Measurements from ENCODE around the gene MCAT. TPM values are rescaled to one million over a fixed set of nuclear protein-coding genes. Genes with fewer than 3 reads are reported as not detected.

The MCAT gene
- total RNA-seq, 1 donor = 21.4 TPM

DNA sequence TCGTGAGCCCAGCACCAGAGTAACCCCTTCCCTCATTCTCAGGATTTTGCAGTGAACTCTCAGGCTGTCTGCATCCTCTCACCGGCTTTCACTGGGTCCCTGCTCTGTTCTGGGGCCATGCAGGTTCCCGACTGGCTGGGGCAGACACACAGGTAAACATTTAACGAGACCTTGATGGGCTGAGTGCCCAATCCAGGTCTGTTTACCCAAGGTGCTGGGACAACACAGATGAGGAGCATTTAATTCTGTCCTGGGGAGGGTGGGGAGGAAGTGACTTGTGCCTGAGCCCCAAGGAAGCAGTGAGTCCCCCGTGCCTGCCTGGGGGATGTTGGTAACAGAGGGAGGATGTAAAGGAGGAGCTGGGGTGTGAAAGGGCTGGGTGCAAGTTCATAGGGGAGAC is 28.2 kb downstream of the MCAT start:
- Histone ChIP-seq H4K20me1 (ENCODE audit: insufficient read depth, low read length) (no peaks in the 10 kb centered on the region), H3K27me3 (ENCODE audit: insufficient read depth, low read length) (peaks cover 35% of the 10 kb centered on the region), H3K4me2 (ENCODE audit: insufficient read depth, low read length) (no peak overlapping the region), H3K27ac (ENCODE audit: low read depth, low read length) (no peak overlapping the region), H3K9me3 (ENCODE audit: low read depth, low read length) (no peaks in the 10 kb centered on the region), H3K36me3 (ENCODE audit: insufficient read depth, low read length) (no peaks in the 10 kb centered on the region), H3K79me2 (ENCODE audit: insufficient read depth, low read length) (no peaks in the 10 kb centered on the region), H3K4me3 (ENCODE audit: insufficient read depth, low read length) (no peak overlapping the region), H2AFZ (ENCODE audit: low read length) (no peak overlapping the region), H3K4me1 (ENCODE audit: insufficient read depth, low read length) (peaks cover 4% of the 10 kb centered on the region)
- DNase-seq (ENCODE audit: insufficient read length, low spot score, missing footprints) = no peak
- no peak for TF ChIP-seq CTCF (IDR thresholded peaks at IDR 0.05; ENCODE audit: extremely low read depth, low read depth, low read length)

DNA sequence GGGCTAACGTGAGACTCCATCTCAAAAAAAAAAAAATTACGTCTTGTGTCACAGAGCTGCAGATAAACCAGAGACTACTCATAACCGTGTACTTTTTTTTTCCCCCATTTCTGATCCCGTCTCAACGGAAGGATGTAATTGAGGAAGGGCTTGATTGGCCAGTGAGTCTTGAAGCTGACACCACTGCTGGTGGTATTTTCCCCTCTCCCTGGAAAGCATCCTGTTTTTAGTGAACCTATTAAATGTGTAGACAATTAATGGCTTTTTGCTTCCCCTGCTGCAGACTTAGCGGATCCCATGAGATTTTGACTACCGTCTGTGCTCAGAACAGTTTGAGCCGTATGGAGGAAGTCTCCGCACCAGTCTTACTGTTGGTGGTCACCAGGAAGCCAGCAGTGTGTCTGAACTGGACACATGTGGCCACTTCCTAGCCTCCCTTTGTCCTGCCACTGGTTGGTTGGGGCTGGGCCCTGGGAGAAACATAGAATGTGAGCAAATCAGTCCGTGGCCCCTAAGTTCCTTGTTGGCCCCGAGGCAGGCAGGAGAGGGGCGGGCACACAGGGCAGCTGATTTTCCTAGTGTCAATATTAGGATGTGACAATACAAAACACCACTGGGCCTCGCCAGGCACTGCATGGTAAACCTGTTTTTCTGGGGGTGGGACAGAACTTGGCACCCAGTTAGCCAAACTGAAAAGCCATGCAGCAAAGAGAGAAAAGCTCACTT is 29.5 kb downstream of the MCAT start:
- TF ChIP-seq CTCF (IDR thresholded peaks at IDR 0.05; ENCODE audit: extremely low read depth, low read depth, low read length) = no peak
- Histone ChIP-seq H3K4me3 (ENCODE audit: insufficient read depth, low read length) (no peak overlapping the region), H3K36me3 (ENCODE audit: insufficient read depth, low read length) (no peaks in the 10 kb centered on the region), H3K27me3 (ENCODE audit: insufficient read depth, low read length) (peaks cover 48% of the 10 kb centered on the region), H3K79me2 (ENCODE audit: insufficient read depth, low read length) (no peaks in the 10 kb centered on the region), H3K4me2 (ENCODE audit: insufficient read depth, low read length) (no peak overlapping the region), H3K27ac (ENCODE audit: low read depth, low read length) (no peak overlapping the region), H2AFZ (ENCODE audit: low read length) (no peak overlapping the region), H3K9me3 (ENCODE audit: low read depth, low read length) (no peaks in the 10 kb centered on the region), H3K4me1 (ENCODE audit: insufficient read depth, low read length) (peaks cover 4% of the 10 kb centered on the region), H4K20me1 (ENCODE audit: insufficient read depth, low read length) (no peaks in the 10 kb centered on the region)
- DNase-seq (ENCODE audit: insufficient read length, low spot score, missing footprints) = no peak

DNA sequence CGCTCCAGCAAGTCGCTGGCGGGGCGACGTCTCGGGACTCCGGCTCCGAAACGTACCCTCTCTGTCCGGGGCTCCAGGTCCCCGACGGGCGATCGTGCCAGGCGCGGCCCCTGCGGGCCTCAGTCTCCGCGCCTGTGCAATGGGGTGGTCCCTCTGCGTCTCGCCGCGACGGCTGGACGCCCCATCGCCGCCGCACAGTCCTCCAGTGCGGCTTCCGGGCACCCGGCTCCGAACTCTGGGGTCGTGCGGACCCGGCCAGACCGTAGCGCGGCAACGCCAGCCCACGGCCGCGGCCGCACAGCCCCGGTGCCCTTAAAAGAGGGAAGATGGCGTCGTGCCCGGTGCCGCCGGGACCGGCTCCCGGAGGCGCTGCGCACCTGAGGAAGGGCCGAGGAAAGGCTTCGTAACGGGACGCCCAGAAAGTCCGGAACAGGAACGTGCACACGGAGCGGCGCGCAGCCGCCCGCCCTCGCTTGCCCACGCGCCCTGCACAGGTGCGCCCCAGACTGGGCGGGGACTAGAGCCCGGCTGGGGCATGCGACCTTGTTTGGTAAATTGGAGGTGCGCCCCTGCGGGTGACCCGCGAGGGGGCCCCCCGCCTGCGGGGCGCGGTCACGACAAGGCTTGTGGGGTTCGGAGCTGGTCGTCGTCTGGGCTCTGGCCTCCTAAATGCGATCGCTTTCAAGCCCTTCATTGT is 32.1 kb downstream of the MCAT start:
- H2AFZ ChIP-seq (ENCODE audit: low read length) = peak overlapping the region; percentile 15
- no peak overlapping the region for H3K27ac ChIP-seq (ENCODE audit: low read depth, low read length)
- H3K79me2 ChIP-seq (ENCODE audit: insufficient read depth, low read length) = no peaks in the 10 kb centered on the region
- peak overlapping the region; percentile 77 for H3K4me2 ChIP-seq (ENCODE audit: insufficient read depth, low read length)
- DNase-seq (ENCODE audit: insufficient read length, low spot score, missing footprints) = peak; percentile 83
- peaks cover 57% of the 10 kb centered on the region for H3K27me3 ChIP-seq (ENCODE audit: insufficient read depth, low read length)
- H4K20me1 ChIP-seq (ENCODE audit: insufficient read depth, low read length) = no peaks in the 10 kb centered on the region
- peak overlapping the region; percentile 53 for H3K4me3 ChIP-seq (ENCODE audit: insufficient read depth, low read length)
- no peaks in the 10 kb centered on the region for H3K9me3 ChIP-seq (ENCODE audit: low read depth, low read length)
- peaks cover 4% of the 10 kb centered on the region for H3K4me1 ChIP-seq (ENCODE audit: insufficient read depth, low read length)
- H3K36me3 ChIP-seq (ENCODE audit: insufficient read depth, low read length) = no peaks in the 10 kb centered on the region
- no peak for TF ChIP-seq CTCF (IDR thresholded peaks at IDR 0.05; ENCODE audit: extremely low read depth, low read depth, low read length)

- Histone ChIP-seq H3K4me1 (ENCODE audit: insufficient read depth, low read length) (peaks cover 4% of the 10 kb centered on the region), H3K79me2 (ENCODE audit: insufficient read depth, low read length) (no peaks in the 10 kb centered on the region), H3K36me3 (ENCODE audit: insufficient read depth, low read length) (no peaks in the 10 kb centered on the region), H3K4me2 (ENCODE audit: insufficient read depth, low read length) (peak within 1 kb of the TSS; percentile 77), H3K27ac (ENCODE audit: low read depth, low read length) (no peak within 1 kb of the TSS), H3K9me3 (ENCODE audit: low read depth, low read length) (no peaks in the 10 kb centered on the region), H3K4me3 (ENCODE audit: insufficient read depth, low read length) (peak within 1 kb of the TSS; percentile 53), H2AFZ (ENCODE audit: low read length) (peak within 1 kb of the TSS; percentile 56), H4K20me1 (ENCODE audit: insufficient read depth, low read length) (no peaks in the 10 kb centered on the region), H3K27me3 (ENCODE audit: insufficient read depth, low read length) (peaks cover 58% of the 10 kb centered on the region)
- peak; percentile 85 for DNase-seq (ENCODE audit: insufficient read length, low spot score, missing footprints)
- TF ChIP-seq CTCF (IDR thresholded peaks at IDR 0.05; ENCODE audit: extremely low read depth, low read depth, low read length) = peak; percentile 14
These were observed 32.7 kb downstream of the MCAT start, which contains the start of gene BIK for GRCh38 chr22:43110444-43110926. Gene BIK (plus strand): TSS chr22:43110750. CDS start chr22:43124023, 13,273 bp downstream.
